Left renal cortex interstitium (tissue), 4 donors: ENCODE data around the gene GBX1. TPM values are rescaled to one million over a fixed set of nuclear protein-coding genes. Genes with fewer than 3 reads are reported as not detected.

Source experiments
- DNase-seq, 4 donors: peaks; one replicate each; pipeline ENCODE4 v3.0.0-alpha.2; 2013; ENCODE audit warnings: low read depth in 4 of 4, low spot score in 2 of 4, missing footprints in 1 of 4
- polyA plus RNA-seq, 4 donors: library from polyadenylated mRNA; unstranded; fragments of 120-200 nt; gene quantifications; one replicate each; pipeline ENCODE4 v1.2.1, GENCODE V29; 2013; ENCODE audit not compliant: insufficient read length in 4 of 4

GBX1 gene
- polyA plus RNA-seq, 4 donors: 0.17 to 0.33 (median 0.22) TPM; not detected in 1

DNA sequence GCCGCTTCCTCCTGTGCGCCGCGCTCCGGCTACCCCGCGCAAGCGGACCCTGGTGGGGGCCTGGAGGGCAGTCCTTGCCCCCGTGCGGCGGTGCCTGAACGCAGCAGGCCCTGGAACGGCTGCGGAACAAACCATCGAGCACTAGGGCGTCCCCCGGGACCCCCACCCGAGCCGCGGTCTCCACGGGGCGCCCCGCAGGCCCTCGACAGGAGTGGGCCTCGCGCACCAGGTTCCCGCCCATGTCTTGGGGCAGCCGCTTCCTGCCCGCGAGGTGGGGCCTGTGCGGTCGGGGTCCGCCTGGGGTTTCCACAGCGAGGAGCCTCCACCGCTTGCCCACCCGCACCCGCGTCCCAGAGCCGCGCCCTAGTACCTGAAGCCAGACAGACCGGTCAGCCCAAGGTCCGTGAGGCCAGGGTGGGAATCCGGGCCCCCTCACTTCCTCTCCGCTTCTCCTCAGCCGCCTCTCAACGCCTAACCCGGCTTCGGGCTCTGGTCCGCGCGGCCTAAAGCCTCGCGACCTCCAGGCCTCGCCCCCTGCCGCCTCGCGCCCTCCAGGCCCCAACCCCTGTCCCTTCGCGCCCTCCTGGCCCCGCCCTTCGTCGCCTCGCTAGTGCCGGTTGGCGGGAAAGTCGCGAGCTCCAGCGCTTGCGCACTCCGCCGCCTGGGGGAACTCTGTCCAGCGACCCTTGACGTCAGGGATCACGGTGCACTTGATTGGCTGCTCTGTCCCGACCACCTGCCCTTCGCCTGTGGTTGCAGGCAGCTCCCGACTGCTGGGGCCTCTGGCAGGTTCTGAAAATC is 7.0 kb upstream of the GBX1 start:
- DNase-seq: no peak

DNA sequence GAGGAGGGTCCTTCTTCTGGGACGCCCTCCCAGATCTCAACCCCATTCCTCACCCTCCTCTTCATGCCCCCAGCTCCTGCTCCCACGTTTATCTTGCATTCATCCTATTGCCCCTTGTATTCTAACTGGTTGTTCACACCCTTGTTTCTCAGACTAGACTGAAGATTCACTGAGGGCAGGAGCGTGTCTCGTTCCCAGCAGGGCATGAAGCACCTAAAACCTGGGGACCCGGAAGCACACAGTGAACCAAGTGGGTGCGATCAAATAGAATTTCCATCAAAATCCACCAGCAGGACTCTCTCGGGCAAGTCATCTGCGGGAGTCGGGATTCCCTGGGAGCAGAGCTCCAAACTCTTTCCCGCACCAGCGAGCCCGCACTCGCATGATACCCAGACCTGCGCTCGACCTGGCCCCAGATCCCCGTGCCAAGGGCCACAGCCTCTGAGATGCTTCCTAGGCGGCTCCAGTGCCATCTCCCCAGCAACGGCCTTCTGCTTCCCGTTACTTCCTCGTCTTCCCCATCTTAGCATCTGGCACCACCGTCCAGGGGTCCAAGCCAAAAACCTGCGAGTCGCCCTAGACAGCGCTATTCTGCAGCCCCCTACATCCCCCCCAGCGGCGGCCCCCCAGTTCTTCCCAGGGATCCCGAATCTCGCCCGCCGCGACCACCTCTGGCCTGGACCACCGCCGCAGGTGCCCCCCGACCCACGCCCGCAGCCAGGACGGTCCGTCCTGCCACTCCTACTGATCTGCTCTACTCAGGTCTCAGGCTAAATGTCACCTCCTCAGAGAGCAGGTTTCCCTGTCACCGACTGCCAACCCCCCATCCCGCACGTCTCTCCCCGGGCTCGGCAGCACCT is 6.1 kb upstream of the GBX1 start:
- no peak for DNase-seq

- DNase-seq: peak in 3 of 4 donors; percentile 17 to 54 (median 44)
Measured at GRCh38 chr7:151172273-151173141, 5.0 kb upstream of the GBX1 start.

GRCh38 chr7:151168787-151169162 is 1.3 kb upstream of the GBX1 start:
- DNase-seq: no peak

DNA sequence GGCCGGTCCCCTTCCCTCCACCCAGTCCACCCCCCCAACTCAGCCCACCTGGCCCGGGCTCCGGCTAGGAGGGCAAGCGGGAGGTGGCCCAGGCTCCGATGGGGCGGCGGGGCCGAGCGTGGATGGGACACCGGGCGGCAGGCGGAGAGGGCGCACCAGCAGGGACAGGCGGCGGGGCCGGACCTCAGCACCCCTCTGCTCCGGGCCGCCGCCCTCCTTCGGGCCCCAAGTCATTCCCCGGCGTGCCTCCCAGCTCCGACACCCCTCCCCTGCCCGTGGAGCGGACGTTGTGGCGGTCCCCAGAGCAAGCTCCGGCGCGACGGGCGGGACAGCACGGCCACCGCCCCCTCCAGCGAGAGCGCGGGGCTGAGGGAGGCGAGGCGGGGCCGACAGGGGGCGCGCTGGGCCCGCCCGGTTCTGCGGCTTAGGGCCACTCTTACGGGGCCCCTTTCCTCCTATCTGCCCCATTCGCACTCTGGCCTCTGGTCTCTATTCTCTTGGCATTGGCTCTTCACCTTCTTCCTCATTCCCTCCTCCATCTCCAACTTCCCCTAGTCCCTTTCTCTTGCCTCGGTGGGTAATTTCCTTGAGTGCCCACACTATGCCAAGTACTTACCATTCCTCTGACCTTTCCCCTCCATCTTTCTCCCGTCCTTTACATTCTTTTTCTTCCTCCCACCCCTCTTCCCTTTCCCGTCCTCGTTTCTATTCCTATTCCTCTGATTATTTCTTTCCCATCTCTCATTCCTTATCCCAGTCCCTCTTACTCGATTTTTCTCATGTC is 701 bp upstream of the GBX1 start:
- DNase-seq: peak in 1 of 4 donors; percentile 17

DNA sequence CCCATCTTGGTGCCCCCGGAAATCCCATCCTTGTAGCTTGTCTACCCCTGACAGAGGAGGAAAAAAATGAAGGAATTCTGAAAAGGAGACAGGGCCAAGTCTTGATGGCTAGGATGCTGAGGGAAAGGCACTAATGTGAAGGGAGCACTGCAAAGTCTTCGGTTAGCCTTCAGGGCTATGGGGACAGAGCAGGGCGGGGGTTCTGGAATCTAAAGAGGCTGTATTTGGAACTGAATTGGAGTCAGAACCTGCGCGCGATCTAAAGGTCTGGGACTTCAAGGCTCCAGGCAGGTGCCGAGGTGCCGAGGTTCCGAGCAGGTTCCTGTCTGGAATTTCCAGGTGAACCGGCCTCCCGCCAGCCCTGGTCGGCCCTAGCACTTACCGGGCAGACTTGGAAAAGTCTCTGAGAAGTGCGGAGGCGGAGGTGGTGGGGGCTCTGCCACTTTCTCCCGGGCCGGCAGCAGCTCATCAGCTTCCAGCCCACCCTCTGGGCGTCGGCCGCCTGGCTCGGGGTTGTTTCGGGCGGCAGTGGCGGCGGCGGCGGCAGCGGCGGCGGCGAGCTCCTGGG is 781 bp downstream of the GBX1 start:
- no peak for DNase-seq

DNA sequence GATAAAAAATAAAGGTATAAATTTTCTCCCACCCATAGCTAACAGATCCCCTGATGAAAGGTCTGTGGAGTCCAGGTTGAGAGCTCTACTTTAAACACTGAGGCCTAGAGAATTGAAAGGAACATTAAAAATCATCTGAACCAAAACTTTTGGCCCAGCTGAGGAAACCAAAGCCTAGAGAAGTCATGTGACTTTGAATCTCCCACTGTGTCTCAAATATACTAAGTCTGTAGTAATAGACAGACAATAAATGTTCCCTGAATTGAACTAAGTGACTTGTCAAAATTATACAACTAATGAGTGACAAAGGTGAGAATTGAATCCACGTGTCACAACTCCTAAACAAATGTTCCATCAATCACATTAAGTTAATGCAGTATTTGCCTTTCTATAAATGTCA is 5.7 kb downstream of the GBX1 start:
- DNase-seq: no peak

DNA sequence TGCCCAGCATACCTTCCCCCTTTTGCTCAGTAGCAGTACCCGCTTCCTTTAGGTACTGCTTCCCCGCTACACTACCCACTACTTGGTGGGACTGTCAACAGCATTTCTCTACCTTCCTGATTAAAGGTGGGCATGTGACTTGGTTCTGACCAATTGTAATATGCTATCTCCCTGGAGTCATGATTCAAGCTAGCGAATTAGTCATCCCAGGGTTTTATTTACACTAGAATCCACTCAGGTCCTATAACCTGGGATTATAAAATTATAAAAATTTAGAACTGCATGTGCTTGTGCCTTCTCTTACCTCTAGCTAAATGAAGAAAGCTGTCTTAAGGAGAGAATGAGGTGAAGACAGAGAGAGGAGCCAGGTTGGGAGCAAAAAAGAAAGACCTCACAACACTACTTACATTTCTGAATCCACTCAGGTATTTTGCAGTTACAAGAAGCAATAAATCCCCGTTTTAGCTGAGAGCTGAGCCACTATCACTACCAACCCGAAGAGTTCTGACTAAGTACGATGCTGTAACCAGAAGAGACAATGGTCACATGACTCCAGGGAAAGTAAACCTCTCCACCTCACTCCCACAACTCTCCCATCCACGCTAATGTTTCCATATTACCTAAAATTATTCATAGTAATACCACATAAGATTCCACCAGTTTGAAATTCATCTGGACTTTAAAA is 9.7 kb downstream of the GBX1 start:
- no peak for DNase-seq

- no peak for DNase-seq
Measured at GRCh38 chr7:151152643-151153513, 14.6 kb downstream of the GBX1 start.

GRCh38 chr7:151150388-151150787 is 17.1 kb downstream of the GBX1 start:
- DNase-seq: no peak

- no peak for DNase-seq
Measured at GRCh38 chr7:151148319-151149259, 18.9 kb downstream of the GBX1 start.

DNA sequence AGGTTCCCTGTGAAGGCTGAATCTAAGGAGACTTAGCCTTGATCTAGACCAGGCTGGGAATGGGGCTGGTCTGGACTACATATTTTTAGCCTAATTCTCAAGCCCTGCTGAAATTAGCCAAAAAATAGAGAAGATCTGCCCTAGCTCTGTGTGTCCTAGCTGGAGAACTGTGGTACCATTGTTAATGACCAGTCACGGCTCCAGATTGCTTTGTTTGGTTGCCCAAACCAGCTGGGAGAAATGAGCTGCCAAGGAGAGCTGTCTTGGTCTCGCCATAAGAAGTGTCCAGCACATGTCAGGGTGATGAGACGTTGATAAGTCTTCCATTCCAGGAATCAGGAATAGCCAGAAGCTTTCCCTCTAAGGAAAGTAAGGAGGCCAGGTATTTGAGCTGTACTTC is 20.7 kb downstream of the GBX1 start:
- no peak for DNase-seq

- no peak for DNase-seq
Measured at GRCh38 chr7:151144387-151144786, 23.1 kb downstream of the GBX1 start.

GRCh38 chr7:151143261-151144015 is 24.1 kb downstream of the GBX1 start:
- DNase-seq: no peak

DNA sequence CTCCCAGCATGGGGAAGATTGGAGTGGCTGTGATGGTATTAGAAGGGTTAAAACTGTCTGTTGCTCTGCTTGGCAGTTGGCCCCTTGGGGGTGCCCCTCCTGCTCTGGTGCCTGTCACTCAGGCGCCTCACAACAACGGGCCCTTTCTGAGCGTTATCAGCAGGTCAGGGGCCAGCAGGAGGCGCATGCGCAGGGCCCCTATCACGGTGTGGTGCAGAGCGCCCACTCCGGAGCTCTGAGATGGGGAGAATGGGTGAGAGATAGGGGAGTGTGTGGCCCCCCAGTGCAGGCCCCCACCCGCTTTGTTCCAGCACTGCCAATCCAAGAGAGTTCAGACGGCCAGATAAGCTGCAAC is 24.8 kb downstream of the GBX1 start:
- DNase-seq: no peak

DNA sequence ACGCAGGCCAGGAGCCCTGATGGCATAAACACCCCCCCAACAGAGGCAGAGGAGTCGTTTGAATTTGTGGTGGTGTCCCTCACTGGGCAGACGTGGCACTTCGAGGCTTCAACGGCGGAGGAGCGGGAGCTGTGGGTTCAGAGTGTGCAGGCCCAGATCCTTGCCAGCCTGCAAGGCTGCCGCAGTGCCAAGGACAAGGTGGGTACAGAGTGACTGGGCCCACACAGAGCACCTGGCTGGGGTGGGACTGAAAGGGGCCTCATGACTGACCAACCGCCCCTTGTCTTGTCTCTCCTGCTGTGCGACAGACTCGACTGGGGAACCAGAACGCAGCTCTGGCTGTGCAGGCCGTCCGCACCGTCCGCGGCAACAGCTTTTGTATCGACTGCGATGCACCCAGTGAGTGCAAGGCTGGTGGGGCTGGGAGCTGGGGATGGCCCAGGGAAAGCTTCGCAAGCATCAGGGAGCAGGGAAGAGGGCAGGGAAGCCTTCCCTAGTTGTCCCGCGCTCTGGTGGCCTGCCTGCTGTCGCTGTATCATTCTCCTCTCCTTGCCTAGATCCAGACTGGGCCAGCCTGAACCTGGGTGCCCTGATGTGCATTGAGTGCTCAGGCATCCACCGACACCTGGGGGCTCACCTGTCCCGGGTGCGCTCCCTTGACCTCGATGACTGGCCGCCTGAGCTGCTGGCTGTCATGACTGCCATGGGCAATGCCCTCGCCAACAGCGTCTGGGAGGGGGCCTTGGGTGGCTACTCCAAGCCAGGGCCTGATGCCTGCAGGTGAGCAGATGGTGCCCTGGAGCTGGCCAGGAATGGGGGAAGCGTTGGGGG is 25.4 kb downstream of the GBX1 start:
- no peak for DNase-seq
